Activated B cell treated with CpG ODN at 0.5 μM for 24 hours (primary cell): Measurements from ENCODE around the gene ANXA3. TPM values are rescaled to one million over a fixed set of nuclear protein-coding genes. Genes with fewer than 3 reads are reported as not detected.

Experiments used
- ATAC-seq: fragments of 200-7000 bp; cut with Tn5 transposase; one replicate; pipeline ENCODE4 v1.10.0; 2021; ENCODE audit warnings: low read depth, mild to moderate bottlenecking, moderate library complexity
- CTCF ChIA-PET: fragments of 350-600 bp; sonication (Branson Sonifier 250); formaldehyde crosslinking; loops from one replicate; lab custom pipeline; 2021; ENCODE audit warnings: antibody characterized with exemption; lab: Charles Lee
- POLR2A ChIA-PET: fragments of 350-600 bp; sonication (Branson Sonifier 250); formaldehyde crosslinking; loops from one replicate; lab custom pipeline; 2021; ENCODE audit warnings: antibody characterized with exemption; lab: Charles Lee
- DNase-seq: peaks from one replicate; pipeline ENCODE4 v3.0.0; 2022
- H3K27ac Mint-ChIP-seq: one replicate; pipeline ENCODE4 v1.8.0; 2020; ENCODE audit warnings: mixed read lengths
- H3K27me3 Mint-ChIP-seq: one replicate; pipeline ENCODE4 v1.8.0; 2021; ENCODE audit warnings: mixed read lengths
- H3K36me3 Mint-ChIP-seq: one replicate; pipeline ENCODE4 v1.8.0; 2021; ENCODE audit warnings: low read depth, mixed read lengths
- H3K4me1 Mint-ChIP-seq: one replicate; pipeline ENCODE4 v1.8.0; 2021; ENCODE audit warnings: mixed read lengths
- H3K4me3 Mint-ChIP-seq: one replicate; pipeline ENCODE4 v1.8.0; 2020; ENCODE audit warnings: mild to moderate bottlenecking, mixed read lengths
- H3K9me3 Mint-ChIP-seq: one replicate; pipeline ENCODE4 v1.8.0; 2020; ENCODE audit warnings: mixed read lengths
- intact Hi-C: fragments of 100-400 bp; cut with micrococcal nuclease; formaldehyde crosslinking; loops from one replicate; pipeline ENCODE4 v1.15.1; 2024
- total RNA-seq: library from RNA; stranded (reverse); gene quantifications from 2 replicates; pipeline ENCODE4 v1.2.3, GENCODE V29; 2022
- TF ChIP-seq, protein P1 (sequence below): fragments of 200-600 bp; IDR thresholded peaks from one replicate; pipeline ENCODE4 v1.8.0; 2022; ENCODE audit warnings: antibody characterized with exemption, mild to moderate bottlenecking

Gene ANXA3
- total RNA-seq, 1 donor from 2014 or later: 0.67 TPM

DNA sequence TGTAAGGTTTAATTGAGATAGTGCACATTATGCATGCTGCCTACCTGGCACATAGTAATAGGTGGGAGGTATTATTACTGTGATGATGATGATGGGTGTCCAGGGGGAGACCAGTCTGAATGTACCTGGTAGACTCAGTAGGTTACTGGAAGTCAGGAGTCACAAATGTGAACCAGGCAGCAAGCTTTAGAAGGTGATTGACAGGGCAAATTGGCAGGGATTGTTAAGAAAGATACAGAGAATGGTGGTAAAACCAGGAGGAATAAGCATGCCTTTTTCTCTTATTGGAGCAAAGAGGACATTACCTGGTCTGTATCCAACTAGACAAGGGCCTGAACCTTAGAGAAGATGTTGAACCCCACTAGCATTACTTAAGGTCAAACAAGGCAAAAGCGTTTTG, 108.1 kb downstream of the ANXA3 start:
- ATAC-seq (no peak), DNase-seq (no peak)
- peaks cover 69% of the 10 kb centered on the region for H3K4me1 Mint-ChIP-seq
- ChIA-PET POLR2A (interaction anchor here (3.3 kb wide), 1 partner anchor 117 kb away, joined by 21 read pairs; the partner anchor contains the start of gene BMP2K), CTCF (no interaction called here)
- H3K9me3 Mint-ChIP-seq: no peaks in the 10 kb centered on the region
- H3K4me3 Mint-ChIP-seq: no peak overlapping the region
- intact Hi-C loops: loop anchor here (2.0 kb wide), 2 partner anchors 13 to 31 kb away; no protein-coding TSS in a partner anchor
- TF ChIP-seq, protein P1, sequence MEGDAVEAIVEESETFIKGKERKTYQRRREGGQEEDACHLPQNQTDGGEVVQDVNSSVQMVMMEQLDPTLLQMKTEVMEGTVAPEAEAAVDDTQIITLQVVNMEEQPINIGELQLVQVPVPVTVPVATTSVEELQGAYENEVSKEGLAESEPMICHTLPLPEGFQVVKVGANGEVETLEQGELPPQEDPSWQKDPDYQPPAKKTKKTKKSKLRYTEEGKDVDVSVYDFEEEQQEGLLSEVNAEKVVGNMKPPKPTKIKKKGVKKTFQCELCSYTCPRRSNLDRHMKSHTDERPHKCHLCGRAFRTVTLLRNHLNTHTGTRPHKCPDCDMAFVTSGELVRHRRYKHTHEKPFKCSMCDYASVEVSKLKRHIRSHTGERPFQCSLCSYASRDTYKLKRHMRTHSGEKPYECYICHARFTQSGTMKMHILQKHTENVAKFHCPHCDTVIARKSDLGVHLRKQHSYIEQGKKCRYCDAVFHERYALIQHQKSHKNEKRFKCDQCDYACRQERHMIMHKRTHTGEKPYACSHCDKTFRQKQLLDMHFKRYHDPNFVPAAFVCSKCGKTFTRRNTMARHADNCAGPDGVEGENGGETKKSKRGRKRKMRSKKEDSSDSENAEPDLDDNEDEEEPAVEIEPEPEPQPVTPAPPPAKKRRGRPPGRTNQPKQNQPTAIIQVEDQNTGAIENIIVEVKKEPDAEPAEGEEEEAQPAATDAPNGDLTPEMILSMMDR: no peak
- H3K27me3 Mint-ChIP-seq: no peaks in the 10 kb centered on the region
- H3K27ac Mint-ChIP-seq: peak overlapping the region; percentile 30
- no peaks in the 10 kb centered on the region for H3K36me3 Mint-ChIP-seq

Other genes starting within 250 kb of the ANXA3 start
- gene BMP2K, start 224.6 kb downstream of the ANXA3 start, total RNA-seq: 112 and 135 TPM in 2 replicates